ENCODE data around the gene TTLL5.

Gene TTLL5

GRCh38 chr14:75747899-75748298 is 86.9 kb downstream of the TTLL5 start:
- no peak for DNase-seq

GRCh38 chr14:75748336-75748735 is 87.3 kb downstream of the TTLL5 start:
- no peak for DNase-seq

GRCh38 chr14:75751296-75751695 is 90.2 kb downstream of the TTLL5 start:
- DNase-seq, result no peak

GRCh38 chr14:75752086-75752485 is 91.0 kb downstream of the TTLL5 start:
- no peak for DNase-seq

GRCh38 chr14:75752907-75753594 is 92.0 kb downstream of the TTLL5 start:
- no peak for DNase-seq

GRCh38 chr14:75753696-75754095 is 92.7 kb downstream of the TTLL5 start:
- DNase-seq, result no peak

- no peak for DNase-seq
These were observed 96.8 kb downstream of the TTLL5 start for GRCh38 chr14:75757644-75758402.

- no peak for DNase-seq
These were observed 103.0 kb downstream of the TTLL5 start for GRCh38 chr14:75764020-75764419.

GRCh38 chr14:75769047-75769685 is 108.1 kb downstream of the TTLL5 start:
- no peak for DNase-seq

- no peak for DNase-seq
These were observed 109.6 kb downstream of the TTLL5 start for GRCh38 chr14:75770635-75771034.

- no peak for DNase-seq
These were observed 110.5 kb downstream of the TTLL5 start for GRCh38 chr14:75771595-75771994.

GRCh38 chr14:75773046-75773445 is 112.0 kb downstream of the TTLL5 start:
- no peak for DNase-seq

- DNase-seq, result no peak
These were observed 120.0 kb downstream of the TTLL5 start for GRCh38 chr14:75781096-75781495.

GRCh38 chr14:75783184-75783583 is 122.1 kb downstream of the TTLL5 start:
- DNase-seq, result no peak

GRCh38 chr14:75783602-75784313 is 122.7 kb downstream of the TTLL5 start:
- DNase-seq, result no peak

- DNase-seq, result no peak
These were observed 123.3 kb downstream of the TTLL5 start for GRCh38 chr14:75784314-75784686.

- no peak for DNase-seq
These were observed 132.8 kb downstream of the TTLL5 start for GRCh38 chr14:75793806-75794205.

- no peak for DNase-seq
These were observed 133.6 kb downstream of the TTLL5 start for GRCh38 chr14:75794615-75795038.

GRCh38 chr14:75800792-75801191 is 139.7 kb downstream of the TTLL5 start:
- DNase-seq, result no peak

GRCh38 chr14:75802486-75802885 is 141.4 kb downstream of the TTLL5 start:
- DNase-seq, result no peak

GRCh38 chr14:75803765-75804164 is 142.7 kb downstream of the TTLL5 start:
- no peak for DNase-seq

- DNase-seq, result no peak
These were observed 143.7 kb downstream of the TTLL5 start for GRCh38 chr14:75804570-75805275.

GRCh38 chr14:75805646-75806045 is 144.6 kb downstream of the TTLL5 start:
- no peak for DNase-seq

Measured in KG1 (cell line).